Measurements from ENCODE around the gene CTNNA2.

Gene CTNNA2

GRCh38 chr2:80205498-80205897, 692.6 kb downstream of the CTNNA2 start:
- no peaks in the 10 kb centered on the region for H3K9me3 Mint-ChIP-seq

GRCh38 chr2:80209458-80209857, 696.6 kb downstream of the CTNNA2 start:
- no peak overlapping the region for H3K4me3 Mint-ChIP-seq
- H3K27ac Mint-ChIP-seq: no peak overlapping the region
- H3K36me3 Mint-ChIP-seq: no peaks in the 10 kb centered on the region
- H3K4me1 Mint-ChIP-seq: no peaks in the 10 kb centered on the region
- H3K27me3 Mint-ChIP-seq: no peaks in the 10 kb centered on the region
- H3K9me3 Mint-ChIP-seq: peaks cover 6% of the 10 kb centered on the region

More at GRCh38 chr2:80205498-80205897, 692.6 kb downstream of the CTNNA2 start:
- H3K27ac Mint-ChIP-seq: no peak overlapping the region
- no peaks in the 10 kb centered on the region for H3K27me3 Mint-ChIP-seq
- no peak overlapping the region for H3K4me3 Mint-ChIP-seq
- H3K4me1 Mint-ChIP-seq: no peaks in the 10 kb centered on the region
- H3K36me3 Mint-ChIP-seq: no peaks in the 10 kb centered on the region

- Mint-ChIP-seq H3K4me3 (no peak overlapping the region), H3K36me3 (no peaks in the 10 kb centered on the region), H3K9me3 (peaks cover 12% of the 10 kb centered on the region), H3K27me3 (no peaks in the 10 kb centered on the region), H3K4me1 (no peaks in the 10 kb centered on the region), H3K27ac (no peak overlapping the region)
Measured at GRCh38 chr2:80217446-80217845, 704.6 kb downstream of the CTNNA2 start.

GRCh38 chr2:80222644-80223043, 709.8 kb downstream of the CTNNA2 start:
- H3K27ac Mint-ChIP-seq: no peak overlapping the region
- H3K4me3 Mint-ChIP-seq: no peak overlapping the region
- H3K4me1 Mint-ChIP-seq: no peaks in the 10 kb centered on the region
- no peaks in the 10 kb centered on the region for H3K27me3 Mint-ChIP-seq
- H3K9me3 Mint-ChIP-seq: peaks cover 6% of the 10 kb centered on the region
- no peaks in the 10 kb centered on the region for H3K36me3 Mint-ChIP-seq

GRCh38 chr2:80231421-80231820, 718.6 kb downstream of the CTNNA2 start:
- no peaks in the 10 kb centered on the region for H3K9me3 Mint-ChIP-seq
- no peaks in the 10 kb centered on the region for H3K36me3 Mint-ChIP-seq
- no peak overlapping the region for H3K27ac Mint-ChIP-seq
- H3K4me3 Mint-ChIP-seq: no peak overlapping the region
- H3K27me3 Mint-ChIP-seq: no peaks in the 10 kb centered on the region
- no peaks in the 10 kb centered on the region for H3K4me1 Mint-ChIP-seq

GRCh38 chr2:80233333-80233732, 720.5 kb downstream of the CTNNA2 start:
- Mint-ChIP-seq H3K27me3 (no peaks in the 10 kb centered on the region), H3K4me1 (no peaks in the 10 kb centered on the region), H3K36me3 (no peaks in the 10 kb centered on the region), H3K27ac (no peak overlapping the region), H3K4me3 (no peak overlapping the region), H3K9me3 (peaks cover 4% of the 10 kb centered on the region)

- Mint-ChIP-seq H3K36me3 (no peaks in the 10 kb centered on the region), H3K4me1 (no peaks in the 10 kb centered on the region), H3K9me3 (peaks cover 11% of the 10 kb centered on the region), H3K27me3 (no peaks in the 10 kb centered on the region), H3K4me3 (no peak overlapping the region), H3K27ac (no peak overlapping the region)
Measured at GRCh38 chr2:80238692-80239469, 726.0 kb downstream of the CTNNA2 start.

- H3K36me3 Mint-ChIP-seq: no peaks in the 10 kb centered on the region
- peaks cover 11% of the 10 kb centered on the region for H3K9me3 Mint-ChIP-seq
- no peak overlapping the region for H3K4me3 Mint-ChIP-seq
- no peak overlapping the region for H3K27ac Mint-ChIP-seq
- H3K27me3 Mint-ChIP-seq: no peaks in the 10 kb centered on the region
- H3K4me1 Mint-ChIP-seq: peaks cover 4% of the 10 kb centered on the region
Measured at GRCh38 chr2:80242355-80242910, 729.6 kb downstream of the CTNNA2 start.

- Mint-ChIP-seq H3K9me3 (no peaks in the 10 kb centered on the region), H3K4me3 (no peak overlapping the region), H3K27me3 (no peaks in the 10 kb centered on the region), H3K4me1 (peaks cover 4% of the 10 kb centered on the region), H3K27ac (no peak overlapping the region), H3K36me3 (no peaks in the 10 kb centered on the region)
Measured at GRCh38 chr2:80244905-80245584, 732.2 kb downstream of the CTNNA2 start.

- Mint-ChIP-seq H3K4me1 (peaks cover 4% of the 10 kb centered on the region), H3K36me3 (no peaks in the 10 kb centered on the region), H3K27ac (no peak overlapping the region), H3K27me3 (no peaks in the 10 kb centered on the region), H3K9me3 (no peaks in the 10 kb centered on the region), H3K4me3 (no peak overlapping the region)
Measured at GRCh38 chr2:80246534-80246933, 733.7 kb downstream of the CTNNA2 start.

GRCh38 chr2:80247339-80247738, 734.5 kb downstream of the CTNNA2 start:
- no peak overlapping the region for H3K27ac Mint-ChIP-seq
- no peak overlapping the region for H3K4me3 Mint-ChIP-seq
- H3K27me3 Mint-ChIP-seq: no peaks in the 10 kb centered on the region
- peaks cover 4% of the 10 kb centered on the region for H3K4me1 Mint-ChIP-seq
- no peaks in the 10 kb centered on the region for H3K9me3 Mint-ChIP-seq
- no peaks in the 10 kb centered on the region for H3K36me3 Mint-ChIP-seq

GRCh38 chr2:80248146-80248545, 735.3 kb downstream of the CTNNA2 start:
- H3K27me3 Mint-ChIP-seq: no peaks in the 10 kb centered on the region

GRCh38 chr2:80252294-80252986, 739.6 kb downstream of the CTNNA2 start:
- H3K4me1 Mint-ChIP-seq: no peaks in the 10 kb centered on the region
- H3K27ac Mint-ChIP-seq: no peak overlapping the region
- H3K27me3 Mint-ChIP-seq: no peaks in the 10 kb centered on the region
- no peaks in the 10 kb centered on the region for H3K36me3 Mint-ChIP-seq
- H3K4me3 Mint-ChIP-seq: no peak overlapping the region
- no peaks in the 10 kb centered on the region for H3K9me3 Mint-ChIP-seq

More at GRCh38 chr2:80248146-80248545, 735.3 kb downstream of the CTNNA2 start:
- Mint-ChIP-seq H3K9me3 (no peaks in the 10 kb centered on the region), H3K27ac (no peak overlapping the region), H3K4me1 (peaks cover 4% of the 10 kb centered on the region), H3K36me3 (no peaks in the 10 kb centered on the region), H3K4me3 (no peak overlapping the region)

- Mint-ChIP-seq H3K27ac (no peak overlapping the region), H3K27me3 (no peaks in the 10 kb centered on the region), H3K4me1 (no peaks in the 10 kb centered on the region), H3K9me3 (no peaks in the 10 kb centered on the region), H3K36me3 (no peaks in the 10 kb centered on the region), H3K4me3 (no peak overlapping the region)
Measured at GRCh38 chr2:80255918-80256781, 743.3 kb downstream of the CTNNA2 start.

- H3K27me3 Mint-ChIP-seq: no peaks in the 10 kb centered on the region
- no peak overlapping the region for H3K27ac Mint-ChIP-seq
- H3K9me3 Mint-ChIP-seq: no peaks in the 10 kb centered on the region
- no peak overlapping the region for H3K4me3 Mint-ChIP-seq
- no peaks in the 10 kb centered on the region for H3K4me1 Mint-ChIP-seq
- H3K36me3 Mint-ChIP-seq: no peaks in the 10 kb centered on the region
Measured at GRCh38 chr2:80256782-80257167, 743.9 kb downstream of the CTNNA2 start.

Measured in activated naive CD4-positive, alpha-beta T cell treated with anti-CD3 and anti-CD28 coated beads, Interleukin-2, amount 50 U/mL, for 24 hours (primary cell).